HG03442 (cell line): ENCODE measurements around the gene XPR1.

ENCODE experiments used
- ATAC-seq: cut with Tn5 transposase; IDR thresholded peaks from one replicate; pipeline ENCODE4 v1.9.1; 2021; ENCODE audit warnings: mild to moderate bottlenecking, moderate library complexity; ENCODE audit not compliant: unreplicated experiment

Gene XPR1

GRCh38 chr1:180881806-180882509 lies 250.1 kb downstream of the XPR1 start:
- ATAC-seq, result no peak

GRCh38 chr1:180884588-180885300 lies 252.9 kb downstream of the XPR1 start:
- no peak for ATAC-seq

GRCh38 chr1:180886338-180886737 lies 254.5 kb downstream of the XPR1 start:
- ATAC-seq, result no peak

GRCh38 chr1:180887841-180888240 lies 256.0 kb downstream of the XPR1 start:
- ATAC-seq, result no peak

- ATAC-seq, result no peak
Observed at GRCh38 chr1:180888870-180889269, 257.0 kb downstream of the XPR1 start.

GRCh38 chr1:180889325-180889724 lies 257.5 kb downstream of the XPR1 start:
- ATAC-seq, result no peak

GRCh38 chr1:180892272-180892671 lies 260.4 kb downstream of the XPR1 start:
- ATAC-seq, result no peak

GRCh38 chr1:180892675-180893074 lies 260.9 kb downstream of the XPR1 start:
- ATAC-seq, result no peak

- no peak for ATAC-seq
Observed at GRCh38 chr1:180893614-180894013, 261.8 kb downstream of the XPR1 start.

- no peak for ATAC-seq
Observed at GRCh38 chr1:180896161-180896560, 264.3 kb downstream of the XPR1 start.

GRCh38 chr1:180898441-180899219 lies 266.8 kb downstream of the XPR1 start:
- ATAC-seq, result no peak

- no peak for ATAC-seq
Observed at GRCh38 chr1:180899262-180899661, 267.4 kb downstream of the XPR1 start.

GRCh38 chr1:180901076-180901990 lies 269.5 kb downstream of the XPR1 start:
- ATAC-seq, result no peak

GRCh38 chr1:180902541-180902940 lies 270.7 kb downstream of the XPR1 start:
- no peak for ATAC-seq

GRCh38 chr1:180905927-180906326 lies 274.1 kb downstream of the XPR1 start:
- ATAC-seq, result no peak

GRCh38 chr1:180906511-180906910 lies 274.7 kb downstream of the XPR1 start:
- no peak for ATAC-seq

GRCh38 chr1:180907313-180908055 lies 275.7 kb downstream of the XPR1 start:
- no peak for ATAC-seq

GRCh38 chr1:180908074-180908765 lies 276.4 kb downstream of the XPR1 start:
- ATAC-seq, result no peak

- ATAC-seq, result no peak
Observed at GRCh38 chr1:180909005-180909414, 277.2 kb downstream of the XPR1 start.
